SK-N-MC (cell line): ENCODE data around the gene PPY.

ENCODE experiments used
- EZH2 ChIP-seq: fragments of 200-600 bp; sonication (generic); IDR thresholded peaks from one replicate; pipeline ENCODE4 v1.6.1; 2017; ENCODE audit warnings: antibody characterized with exemption
- POLR2AphosphoS5 ChIP-seq: IDR thresholded peaks from 2 replicates; pipeline ENCODE4 v1.6.1; 2012; ENCODE audit warnings: mild to moderate bottlenecking, low read depth, low read length, borderline replicate concordance

DNA sequence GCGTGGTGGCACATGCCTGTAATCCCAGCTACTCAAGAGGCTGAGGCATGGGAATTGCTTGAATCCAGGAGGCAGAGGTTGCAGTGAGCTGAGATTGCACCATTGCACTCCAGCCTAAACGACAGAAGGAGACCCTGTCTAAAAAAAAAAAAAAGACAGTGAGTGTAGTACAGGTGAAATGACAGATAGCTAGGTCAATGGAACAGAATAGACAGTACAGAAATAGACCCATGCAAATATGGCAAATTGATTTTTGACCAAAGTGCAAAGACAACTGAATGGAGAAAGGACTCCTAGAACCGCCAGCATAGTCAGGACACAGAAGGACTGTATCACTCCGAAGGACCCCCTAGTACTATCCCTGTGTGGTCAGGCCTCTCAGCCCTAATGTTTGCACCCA lies 28.1 kb upstream of the PPY start:
- TF ChIP-seq POLR2AphosphoS5 (no peak), EZH2 (no peak)
